Measurements from ENCODE around the gene RALGPS1. TPM values are rescaled to one million over a fixed set of nuclear protein-coding genes. Genes with fewer than 3 reads are reported as not detected.

RALGPS1 gene
- 21.3 and 30.7 TPM in 2 replicates for total RNA-seq (ENCODE audit: low replicate concordance)

- H3K9me3 Mint-ChIP-seq: no peaks in the 10 kb centered on the region
- H3K27ac ChIP-seq: no peak within 1 kb of the TSS
These were observed at the start of gene RALGPS1 for GRCh38 chr9:126914458-126915280. TSS of gene RALGPS1 (plus strand) at chr9:126914782. CDS start at chr9:126962290, 47,508 bp downstream.

GRCh38 chr9:126869368-126869767 is 45.2 kb upstream of the RALGPS1 start:
- no peak for DNase-seq (ENCODE audit: low spot score)

More at GRCh38 chr9:126914458-126915280, at the start of gene RALGPS1:
- DNase-seq (ENCODE audit: low spot score): peak; percentile 99
- H3K27me3 Mint-ChIP-seq (ENCODE audit: insufficient read depth, low read depth): peaks cover 26% of the 10 kb centered on the region
- Histone ChIP-seq H3K4me2 (peak within 1 kb of the TSS; percentile 80), H3K27me3 (peaks cover 44% of the 10 kb centered on the region), H3K4me3 (peak within 1 kb of the TSS; percentile 60), H2AFZ (replicated peaks) (no peak within 1 kb of the TSS), H4K20me1 (ENCODE audit: low read depth) (peaks cover 27% of the 10 kb centered on the region), H3F3A (ENCODE audit: low read depth) (peaks cover 22% of the 10 kb centered on the region), H3K79me2 (ENCODE audit: low read depth) (no peaks in the 10 kb centered on the region), H3K9ac (no peak within 1 kb of the TSS), H3K4me1 (peaks cover 15% of the 10 kb centered on the region), H3K9me3 (ENCODE audit: low read depth) (no peaks in the 10 kb centered on the region), H3K36me3 (no peaks in the 10 kb centered on the region)
- H3K4me1 Mint-ChIP-seq: peaks cover 14% of the 10 kb centered on the region
- peak within 1 kb of the TSS; percentile 86 for H3K4me3 Mint-ChIP-seq
- H3K36me3 Mint-ChIP-seq: no peaks in the 10 kb centered on the region
- H3K27ac Mint-ChIP-seq: no peak within 1 kb of the TSS
- TF ChIP-seq EZH2phosphoT487 (IDR thresholded peaks at IDR 0.05) (no peak), EZH2 (IDR thresholded peaks at IDR 0.05) (no peak), CTCF (IDR thresholded peaks at IDR 0.05) (no peak)

GRCh38 chr9:126872516-126872915 is 42.1 kb upstream of the RALGPS1 start:
- Mint-ChIP-seq H3K27ac (no peak overlapping the region), H3K9me3 (no peaks in the 10 kb centered on the region), H3K4me1 (peaks cover 4% of the 10 kb centered on the region), H3K4me3 (no peak overlapping the region), H3K27me3 (ENCODE audit: insufficient read depth, low read depth) (no peaks in the 10 kb centered on the region), H3K36me3 (peaks cover 13% of the 10 kb centered on the region)
- Histone ChIP-seq H3K27ac (no peak overlapping the region), H3K36me3 (no peaks in the 10 kb centered on the region), H3K9ac (no peak overlapping the region), H3K4me2 (no peak overlapping the region), H3K4me3 (no peak overlapping the region), H3F3A (ENCODE audit: low read depth) (peaks cover 3% of the 10 kb centered on the region), H3K27me3 (no peaks in the 10 kb centered on the region), H3K4me1 (no peaks in the 10 kb centered on the region), H3K79me2 (ENCODE audit: low read depth) (peaks cover 86% of the 10 kb centered on the region), H4K20me1 (ENCODE audit: low read depth) (peaks cover 21% of the 10 kb centered on the region), H2AFZ (replicated peaks) (no peak overlapping the region), H3K9me3 (ENCODE audit: low read depth) (no peaks in the 10 kb centered on the region)
- DNase-seq (ENCODE audit: low spot score): no peak
- TF ChIP-seq EZH2 (IDR thresholded peaks at IDR 0.05) (no peak), CTCF (IDR thresholded peaks at IDR 0.05) (no peak), EZH2phosphoT487 (IDR thresholded peaks at IDR 0.05) (no peak)

More at GRCh38 chr9:126869368-126869767, 45.2 kb upstream of the RALGPS1 start:
- no peak overlapping the region for H3K4me2 ChIP-seq
- no peaks in the 10 kb centered on the region for H3K9me3 Mint-ChIP-seq
- no peak overlapping the region for H3K4me3 Mint-ChIP-seq
- no peak overlapping the region for H3K27ac ChIP-seq
- peaks cover 17% of the 10 kb centered on the region for H3K36me3 Mint-ChIP-seq
- no peaks in the 10 kb centered on the region for H3F3A ChIP-seq (ENCODE audit: low read depth)
- no peaks in the 10 kb centered on the region for H3K9me3 ChIP-seq (ENCODE audit: low read depth)
- peaks cover 5% of the 10 kb centered on the region for H3K27me3 Mint-ChIP-seq (ENCODE audit: insufficient read depth, low read depth)
- H3K4me1 ChIP-seq: no peaks in the 10 kb centered on the region
- no peak overlapping the region for H3K4me3 ChIP-seq
- no peaks in the 10 kb centered on the region for H3K4me1 Mint-ChIP-seq
- no peak overlapping the region for H3K27ac Mint-ChIP-seq
- no peak overlapping the region for H2AFZ ChIP-seq (replicated peaks)
- H3K9ac ChIP-seq: no peak overlapping the region
- H3K27me3 ChIP-seq: no peaks in the 10 kb centered on the region
- peaks cover 89% of the 10 kb centered on the region for H3K79me2 ChIP-seq (ENCODE audit: low read depth)
- no peak for TF ChIP-seq EZH2phosphoT487 (IDR thresholded peaks at IDR 0.05)
- no peak for TF ChIP-seq EZH2 (IDR thresholded peaks at IDR 0.05)
- TF ChIP-seq CTCF (IDR thresholded peaks at IDR 0.05): no peak
- H4K20me1 ChIP-seq (ENCODE audit: low read depth): peaks cover 29% of the 10 kb centered on the region
- peaks cover 4% of the 10 kb centered on the region for H3K36me3 ChIP-seq
